HG02981 (cell line): ENCODE measurements around the gene KRTAP20-2.

Experiments
- ATAC-seq: cut with Tn5 transposase; IDR thresholded peaks from one replicate; pipeline ENCODE4 v1.9.1; 2021; ENCODE audit warnings: mild to moderate bottlenecking, moderate library complexity; ENCODE audit not compliant: unreplicated experiment

Gene KRTAP20-2

DNA sequence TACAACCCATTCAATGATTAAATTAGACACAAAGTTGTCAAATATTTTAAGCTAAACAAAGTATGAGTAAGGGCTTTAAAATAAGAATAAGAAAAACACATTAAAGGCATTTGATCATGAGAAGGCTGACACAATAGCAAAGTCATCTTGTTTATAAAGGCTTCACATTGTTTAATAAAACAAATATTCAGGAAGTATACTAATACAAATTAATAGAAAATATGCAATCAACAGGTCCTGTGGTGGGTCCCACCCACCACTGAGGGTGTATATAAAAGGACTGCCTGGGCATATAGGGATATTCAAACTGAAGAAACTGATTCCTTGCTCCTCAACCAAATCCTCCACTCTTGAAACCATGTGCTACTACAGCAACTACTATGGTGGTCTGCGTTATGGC lies at the start of gene KRTAP20-2:
TSS of gene KRTAP20-2 (plus strand) at position 301 of the 400 bp plus-strand sequence. CDS start at position 359, 58 bp downstream.
- no peak for ATAC-seq

DNA sequence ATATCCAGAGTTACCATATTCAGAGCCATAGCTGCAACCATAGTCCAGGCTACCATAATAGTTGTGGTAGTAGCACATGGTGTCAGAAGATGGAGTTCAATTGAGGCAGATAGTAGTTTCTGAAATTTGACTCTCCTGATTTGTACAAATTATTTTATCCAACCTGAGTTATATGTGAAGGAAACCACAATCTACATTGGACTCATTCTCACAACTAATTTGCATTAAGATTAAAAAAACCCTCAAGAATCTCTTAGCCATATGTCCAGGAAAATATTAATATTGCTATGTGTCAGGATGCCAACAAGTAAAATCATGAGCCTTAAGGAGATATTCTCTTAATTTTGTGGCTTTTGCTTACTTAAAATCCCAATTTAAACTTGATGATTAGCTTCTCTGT lies 44.7 kb upstream of the KRTAP20-2 start, which contains the start of gene KRTAP22-2:
TSS of gene KRTAP22-2 (minus strand) at position 101 of the 400 bp plus-strand sequence.
- ATAC-seq = no peak

DNA sequence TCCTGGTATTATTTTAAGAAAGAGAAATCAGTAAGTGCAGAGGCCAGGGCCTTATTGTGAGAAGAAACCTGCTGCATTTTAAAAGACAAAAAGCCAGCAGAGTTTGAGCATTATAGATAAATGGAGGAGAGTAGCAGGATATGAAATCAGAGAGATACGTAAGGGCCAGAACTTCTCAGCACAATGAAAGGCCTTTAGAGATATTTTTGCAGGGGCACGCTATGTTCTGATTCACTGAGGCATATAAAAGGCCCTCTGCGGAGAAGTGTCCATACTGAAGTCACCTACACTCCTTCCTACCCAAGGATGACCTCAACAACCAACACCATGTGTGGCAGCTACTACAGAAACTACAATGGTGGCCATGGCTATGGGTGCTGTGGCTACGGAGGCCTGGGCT lies 42.9 kb upstream of the KRTAP20-2 start, which contains the start of gene KRTAP6-3:
TSS of gene KRTAP6-3 (plus strand) at position 301 of the 400 bp plus-strand sequence. CDS start at position 307, 6 bp downstream.
- no peak for ATAC-seq

DNA sequence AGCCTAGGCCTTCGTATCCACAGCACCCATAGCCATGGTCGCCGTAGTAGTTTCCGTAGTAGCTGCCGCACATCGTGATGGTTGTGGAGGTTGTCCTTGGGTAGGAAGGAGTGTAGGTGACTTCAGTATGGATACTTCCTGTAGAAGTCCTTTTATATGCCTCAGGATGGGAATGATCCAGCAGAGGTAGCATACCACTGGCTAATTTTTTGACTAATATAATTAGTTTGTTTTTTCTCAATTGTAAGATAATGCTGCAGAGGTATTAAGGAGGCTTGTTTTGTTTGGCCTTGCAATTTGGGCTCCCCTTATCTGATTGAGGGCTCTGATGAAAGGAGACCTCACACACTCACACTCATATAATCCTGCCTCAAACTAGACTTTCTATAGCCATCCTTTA lies 36.2 kb upstream of the KRTAP20-2 start, which contains the start of gene KRTAP6-2:
TSS of gene KRTAP6-2 (minus strand) at position 101 of the 400 bp plus-strand sequence. CDS start at position 73, 28 bp downstream.
- no peak for ATAC-seq

DNA sequence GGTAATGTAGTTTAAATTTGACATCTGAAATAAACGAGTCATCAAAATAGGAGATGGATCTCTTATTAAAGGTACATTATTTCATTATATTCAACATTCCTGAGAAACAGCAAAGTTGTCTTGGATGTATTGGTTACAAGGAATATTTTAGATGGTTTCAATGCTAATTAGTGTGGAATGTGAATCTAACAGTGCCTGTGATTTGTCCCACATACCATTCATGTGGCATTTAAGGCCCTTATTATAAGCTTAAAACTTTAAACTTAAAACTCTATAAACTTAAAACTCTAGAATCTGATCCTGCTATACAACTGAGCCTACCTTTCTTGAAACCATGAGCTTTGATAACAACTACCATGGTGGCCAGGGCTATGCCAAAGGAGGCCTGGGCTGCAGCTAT lies 34.2 kb upstream of the KRTAP20-2 start, which contains the start of gene KRTAP22-1:
TSS of gene KRTAP22-1 (plus strand) at position 301 of the 400 bp plus-strand sequence.
- no peak for ATAC-seq

DNA sequence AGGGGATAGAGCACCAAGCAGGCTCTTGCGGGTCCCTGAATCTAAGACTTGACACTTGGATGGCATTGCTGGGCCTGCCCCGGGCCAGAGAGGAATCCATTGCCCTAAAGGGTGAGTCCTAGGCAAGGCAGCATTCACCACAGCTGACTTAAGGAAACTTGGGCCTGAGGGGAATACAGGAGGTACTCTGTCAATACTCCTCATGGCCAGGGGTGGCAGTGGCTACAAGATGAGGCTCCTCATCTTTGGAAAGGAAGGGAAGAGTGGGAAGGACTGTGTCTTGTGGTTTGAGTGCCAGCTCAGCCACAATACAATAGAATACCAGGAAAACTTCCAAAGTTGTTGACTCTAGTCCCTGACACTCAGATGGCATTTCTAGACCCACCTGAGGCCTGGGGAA lies 29.0 kb upstream of the KRTAP20-2 start:
- ATAC-seq = no peak

DNA sequence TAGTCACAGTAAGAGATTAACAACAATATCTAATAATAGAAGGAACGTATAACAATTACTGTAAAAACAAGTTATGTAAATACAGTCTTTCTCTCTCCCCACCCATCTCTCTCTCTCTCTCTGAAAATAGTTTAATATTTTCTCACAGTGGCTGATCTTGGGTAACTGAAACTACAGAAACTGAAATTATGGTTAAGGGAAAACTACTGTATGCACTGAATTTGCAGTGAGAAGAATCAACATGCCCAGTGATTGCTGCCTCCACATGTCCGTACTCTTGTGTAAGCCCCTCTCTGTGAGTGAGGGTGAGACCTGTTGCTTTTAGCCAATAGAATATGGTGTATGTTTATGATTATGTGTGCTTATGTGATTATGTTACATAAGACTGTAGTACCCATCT lies 22.9 kb upstream of the KRTAP20-2 start:
- no peak for ATAC-seq

DNA sequence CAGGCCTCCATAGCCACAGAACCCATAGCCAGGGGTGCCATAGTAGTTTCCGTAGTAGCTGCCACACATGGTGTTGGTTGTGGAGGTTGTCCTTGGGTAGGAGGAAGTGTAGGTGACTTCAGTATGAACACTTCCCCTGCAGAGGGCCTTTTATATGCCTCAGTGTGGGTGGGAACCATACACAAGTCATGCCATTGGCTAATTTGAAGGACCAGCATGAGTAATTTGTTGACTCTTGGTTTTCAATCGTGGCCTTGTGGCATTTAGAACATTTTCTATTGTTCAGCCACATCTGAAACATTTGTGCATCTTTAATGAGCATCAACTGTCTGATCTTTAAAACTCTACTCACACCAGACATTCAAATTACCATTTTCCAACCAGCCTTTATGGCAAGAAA lies 21.2 kb upstream of the KRTAP20-2 start, which contains the start of gene KRTAP6-1:
TSS of gene KRTAP6-1 (minus strand) at position 95 of the 400 bp plus-strand sequence. CDS start at position 69, 26 bp downstream.
- ATAC-seq = no peak

DNA sequence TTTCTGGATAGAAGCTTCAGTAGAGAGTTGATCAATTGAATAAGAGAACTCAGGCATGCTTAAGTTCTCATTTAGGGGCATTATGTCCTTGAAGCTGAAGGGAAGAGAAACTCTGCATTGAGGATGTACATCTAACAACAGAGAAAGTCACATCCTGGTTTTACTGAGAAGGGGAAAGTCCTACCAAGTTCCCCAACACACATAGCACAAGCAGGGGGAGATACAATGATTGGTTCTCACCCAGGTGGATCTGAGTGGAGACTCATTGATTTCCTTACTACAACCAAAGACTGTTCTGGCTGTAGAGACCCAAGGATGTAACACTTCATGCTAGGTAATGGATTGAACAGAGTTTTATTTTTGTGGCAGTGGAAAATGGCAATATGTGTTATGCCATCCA lies 19.8 kb upstream of the KRTAP20-2 start:
- no peak for ATAC-seq

DNA sequence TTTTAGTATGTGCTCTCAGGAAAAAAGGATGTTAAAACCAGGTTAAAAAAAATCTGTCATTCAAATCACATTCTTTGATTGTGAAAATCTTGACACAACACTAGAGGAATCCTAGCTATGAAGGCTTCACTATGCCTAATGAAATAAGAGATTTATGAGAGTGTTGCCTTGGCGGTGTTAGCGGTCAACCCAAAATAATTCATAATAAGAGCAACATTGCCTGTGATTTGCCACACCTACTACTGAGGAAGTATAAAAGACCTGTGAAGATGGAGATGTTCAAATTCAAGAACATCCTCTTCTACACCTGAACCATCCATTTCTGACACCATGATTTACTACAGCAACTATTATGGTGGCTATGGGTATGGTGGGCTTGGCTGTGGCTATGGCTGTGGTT lies 18.9 kb upstream of the KRTAP20-2 start, which contains the start of gene KRTAP20-1:
TSS of gene KRTAP20-1 (plus strand) at position 301 of the 400 bp plus-strand sequence. CDS start at position 331, 30 bp downstream.
- ATAC-seq = no peak

DNA sequence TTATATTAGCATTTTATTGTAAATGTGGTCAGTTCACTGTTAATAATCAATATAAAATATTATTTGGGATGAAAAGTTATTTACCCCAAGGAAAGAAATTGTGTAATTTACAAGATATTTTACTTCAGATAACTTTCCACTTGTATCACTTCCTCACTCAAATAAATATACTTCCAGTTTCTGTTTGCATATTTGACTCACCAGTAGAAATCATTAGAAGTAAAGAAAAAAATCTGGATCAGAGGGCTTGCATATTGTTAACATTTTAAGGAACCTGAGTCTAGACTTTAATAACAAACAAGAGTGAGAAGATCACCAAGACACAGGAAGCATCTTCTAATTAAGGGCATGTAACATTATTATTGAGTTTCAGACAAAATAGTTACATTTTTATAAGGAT lies 14.9 kb upstream of the KRTAP20-2 start:
- no peak for ATAC-seq

DNA sequence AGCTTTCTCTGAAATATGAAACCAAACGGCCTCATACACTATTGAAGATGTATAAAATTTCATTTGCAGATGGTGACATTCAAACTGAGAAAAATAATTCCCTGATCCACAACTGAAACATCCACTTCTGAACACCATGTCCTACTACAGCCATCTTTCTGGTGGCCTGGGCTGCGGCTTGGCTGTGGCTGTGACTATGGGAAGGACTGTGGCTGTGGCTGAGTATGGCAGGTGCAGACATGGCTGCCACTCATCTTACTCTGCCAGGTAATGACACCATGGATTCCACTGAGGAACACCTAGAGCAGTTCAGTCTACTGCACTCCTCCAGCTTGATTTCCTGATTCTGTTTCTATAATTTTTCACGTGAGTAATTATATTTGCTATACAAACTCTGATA lies 14.5 kb upstream of the KRTAP20-2 start, which contains the start of gene KRTAP20-4:
TSS of gene KRTAP20-4 (plus strand) at position 106 of the 400 bp plus-strand sequence.
- no peak for ATAC-seq

DNA sequence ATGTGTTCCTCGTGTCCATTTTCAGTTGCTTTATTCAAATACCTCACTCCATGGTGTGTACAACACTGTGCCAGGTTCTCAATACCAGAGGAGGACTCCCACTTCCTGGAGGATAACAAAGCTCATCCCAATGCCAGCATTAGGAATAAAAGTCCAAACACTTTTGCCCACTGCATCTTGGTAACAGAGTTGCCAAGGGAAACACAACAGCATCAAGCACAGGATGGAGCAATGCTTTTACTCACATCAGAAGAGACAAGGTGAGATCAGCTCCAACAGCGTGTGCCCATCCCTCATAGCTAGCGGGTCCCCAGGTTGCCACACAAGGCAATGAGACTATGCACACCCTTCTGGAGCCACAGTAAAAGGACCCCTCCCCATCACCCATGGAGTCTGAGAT lies 11.6 kb upstream of the KRTAP20-2 start:
- ATAC-seq = no peak

DNA sequence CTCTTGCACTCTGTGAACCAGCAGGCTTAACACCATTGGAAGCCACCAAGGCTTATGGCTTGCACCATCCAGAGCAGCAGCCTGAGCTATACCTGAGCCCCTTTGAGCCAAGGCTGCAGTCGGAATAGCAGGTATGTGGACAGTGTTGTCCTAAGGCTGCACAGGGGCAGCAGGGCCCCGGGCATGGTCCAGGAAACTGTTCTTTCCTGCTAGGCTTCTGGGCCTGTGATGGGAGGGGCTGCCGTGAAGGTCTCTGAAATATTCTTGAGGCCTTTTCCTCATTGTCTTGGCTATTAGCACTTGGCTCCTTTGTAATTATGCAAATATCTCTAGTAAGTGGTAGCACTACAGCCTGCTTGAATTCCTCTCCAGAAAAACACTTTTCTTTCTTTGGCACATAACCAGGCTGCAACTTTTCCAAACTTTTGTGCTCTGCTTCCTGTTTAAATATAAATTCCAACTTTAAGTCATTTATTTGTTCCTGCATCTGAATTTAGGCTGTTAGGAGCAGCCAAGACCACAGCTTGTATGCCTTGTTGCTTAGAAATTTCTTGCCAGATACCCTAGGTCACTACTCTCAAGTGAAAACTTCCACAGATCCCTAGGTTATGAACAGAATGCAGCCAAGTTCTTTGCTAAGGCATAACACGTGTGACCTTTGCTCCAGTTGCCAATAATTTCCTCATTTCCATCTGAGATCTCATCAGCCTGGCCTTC lies 9.4 kb upstream of the KRTAP20-2 start:
- ATAC-seq = no peak

DNA sequence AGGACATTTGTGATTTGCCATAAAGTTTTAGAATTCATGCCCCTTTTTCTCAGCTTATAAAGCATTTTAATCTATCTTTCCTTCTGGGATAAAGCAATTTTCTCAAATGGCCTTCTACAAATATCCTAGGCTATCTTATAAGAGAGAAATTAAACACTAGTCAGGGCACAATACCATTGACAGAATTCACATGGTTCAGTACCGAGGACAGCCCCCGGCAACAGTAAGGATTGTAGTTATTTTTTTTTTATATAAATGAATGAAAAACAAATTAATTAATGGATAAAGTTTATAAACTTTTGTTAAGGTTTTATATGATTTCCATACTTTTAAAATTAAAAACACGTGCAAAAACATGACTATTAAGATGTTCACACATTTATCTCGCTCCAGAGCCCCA lies 6.9 kb upstream of the KRTAP20-2 start:
- ATAC-seq = no peak

DNA sequence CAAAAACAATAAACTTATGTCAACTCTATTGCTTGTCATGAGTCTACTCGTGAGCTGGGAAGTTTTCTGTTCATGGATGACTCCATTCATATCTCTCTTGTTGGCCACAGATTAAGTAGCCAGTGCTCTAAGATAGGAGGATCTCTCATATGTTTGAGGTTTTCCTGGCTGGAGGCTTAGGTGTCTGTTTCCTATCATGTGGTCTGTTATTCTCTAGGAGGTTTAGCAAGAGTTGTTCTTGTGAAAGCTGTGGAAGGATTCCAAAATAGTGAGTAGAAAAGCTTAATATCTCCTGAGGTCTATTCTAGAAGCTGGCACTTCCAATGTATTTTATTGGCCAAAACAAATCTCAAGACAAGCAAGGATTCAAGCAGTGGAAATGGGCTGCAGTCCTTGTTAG lies 5.8 kb upstream of the KRTAP20-2 start:
- no peak for ATAC-seq

DNA sequence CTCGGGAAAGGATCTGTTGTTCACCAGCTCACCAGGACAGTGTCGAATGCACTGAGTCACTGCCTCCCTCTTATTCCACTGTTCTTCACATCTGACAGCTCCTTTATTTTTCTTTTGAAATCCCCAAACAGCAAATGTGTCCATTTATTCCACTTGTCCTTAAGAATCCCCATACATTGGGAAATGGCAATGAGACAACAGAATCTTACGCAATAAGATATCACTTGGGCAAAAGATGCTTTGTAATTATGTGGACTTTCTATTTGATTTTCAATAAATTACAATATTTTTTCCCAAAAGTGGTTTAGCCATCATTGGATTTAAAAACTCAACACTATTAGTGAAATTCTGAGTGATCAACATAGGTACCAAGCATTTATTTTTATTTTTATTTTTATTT lies 3.7 kb downstream of the KRTAP20-2 start:
- no peak for ATAC-seq

DNA sequence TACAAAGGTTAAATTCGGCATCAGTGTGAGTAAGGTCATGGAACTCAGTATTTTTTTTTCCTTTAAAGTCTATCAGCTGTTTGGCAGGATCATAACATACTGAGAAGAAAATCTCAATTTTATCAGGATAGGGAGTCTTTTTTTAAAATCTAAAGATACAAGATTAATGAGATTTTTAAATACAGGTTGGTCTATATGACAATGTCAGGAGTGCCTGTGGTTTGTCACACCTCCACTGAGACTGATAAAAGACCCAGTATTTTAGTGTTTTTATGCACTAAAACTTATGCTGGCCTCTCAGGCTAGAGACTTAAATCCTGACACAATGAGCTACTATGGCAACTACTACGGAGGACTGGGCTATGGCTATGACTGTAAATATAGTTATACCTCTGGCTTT lies 7.6 kb downstream of the KRTAP20-2 start, which contains the start of gene KRTAP20-3:
TSS of gene KRTAP20-3 (plus strand) at position 301 of the 400 bp plus-strand sequence.
- ATAC-seq = no peak

DNA sequence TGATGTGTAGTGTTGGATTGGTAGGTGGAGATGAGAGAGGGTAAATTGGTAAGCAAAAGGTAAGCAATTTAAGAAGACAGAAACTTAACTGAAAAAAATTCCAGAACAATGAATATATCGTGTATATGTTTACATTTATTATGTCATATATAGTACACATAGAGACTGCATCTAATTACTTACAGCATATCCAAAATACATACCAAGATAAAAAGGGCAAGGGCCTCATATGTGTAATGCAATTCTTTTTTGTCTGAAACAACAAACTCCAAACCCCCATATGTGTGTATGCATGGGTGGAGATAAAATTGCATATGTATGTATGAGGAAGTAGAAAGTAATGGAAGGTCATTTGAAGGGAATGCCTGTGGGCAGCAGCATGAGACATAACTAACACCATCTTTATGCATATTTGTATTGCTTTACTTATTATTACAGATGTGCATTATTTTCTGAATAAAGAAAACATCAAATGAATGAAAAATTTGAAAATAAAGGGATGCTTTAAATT lies 12.0 kb downstream of the KRTAP20-2 start:
- no peak for ATAC-seq

DNA sequence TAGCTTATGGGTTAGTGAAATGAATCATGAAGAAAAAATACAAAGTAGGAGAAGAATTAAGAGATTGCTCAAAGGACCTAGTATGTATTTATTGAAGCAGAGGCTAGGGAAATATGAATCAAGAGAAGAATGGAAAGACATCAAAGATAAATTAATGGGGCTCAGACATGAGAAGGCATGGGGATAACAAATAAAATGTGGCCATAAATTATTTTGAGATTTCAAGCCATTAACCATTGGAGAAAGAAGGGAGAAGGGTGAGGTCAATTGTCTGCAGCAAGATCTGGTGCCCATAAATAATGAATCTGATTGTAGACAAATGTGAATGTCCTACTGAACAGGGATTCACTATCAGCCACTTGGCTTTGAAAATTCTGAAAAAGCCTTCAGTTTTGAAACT lies 17.9 kb downstream of the KRTAP20-2 start:
- ATAC-seq = no peak

DNA sequence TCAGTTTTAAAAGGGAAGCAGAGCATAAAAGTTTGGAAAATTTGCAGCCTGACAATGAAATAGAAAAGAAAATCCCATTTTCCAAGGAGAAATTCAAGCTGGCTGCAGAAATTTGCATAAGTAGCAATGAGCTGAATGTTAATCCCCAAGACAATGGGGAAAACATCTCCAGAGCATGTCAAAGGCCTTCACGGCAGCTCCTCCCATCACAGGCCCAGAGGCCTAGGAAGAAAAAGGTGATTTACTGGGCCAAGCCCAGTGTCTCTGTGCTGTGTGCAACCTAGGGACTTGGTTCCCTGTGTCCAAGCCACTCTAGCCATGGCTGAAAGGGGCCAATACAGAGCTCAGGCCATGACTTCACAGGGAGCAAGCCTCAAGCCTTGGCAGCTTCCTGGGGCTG lies 33.8 kb downstream of the KRTAP20-2 start:
- ATAC-seq = no peak
